ENCODE measurements around the gene PILRB.

- TF ChIP-seq CTCF (IDR thresholded peaks at IDR 0.05) (no peak), POLR2A (IDR thresholded peaks at IDR 0.05) (no peak)
Observed at GRCh38 chr7:100376066-100376465, 18.1 kb downstream of the PILRB start.

Measured in body of pancreas (tissue), 4 donors.